GM12878 (cell line): Measurements from ENCODE around the gene NIPA2. TPM values are rescaled to one million over a fixed set of nuclear protein-coding genes. Genes with fewer than 3 reads are reported as not detected.

Source experiments
- ATAC-seq: fragments of 200-7000 bp; cut with Tn5 transposase; 3 replicates; pipeline ENCODE4 v1.9.1; 2020; ENCODE audit warnings: mild to moderate bottlenecking, moderate library complexity
- BruUV-seq: library from RNA; stranded (reverse); fragments of 400-500 nt; replicated peaks from 2 replicates; lab custom pipeline; 2021; lab: Mats Ljungman, UMichigan
- CTCF ChIA-PET: fragments of 300-600 bp; sonication (Branson Sonifier 250); formaldehyde crosslinking; extraction: SDS; loops from one replicate; lab custom pipeline; 2021; ENCODE audit warnings: inconsistent platforms; lab: Yijun Ruan, JAX
- POLR2A ChIA-PET: fragments of 350-600 bp; formaldehyde crosslinking; extraction: SDS; loops from one replicate; lab custom pipeline; 2021; ENCODE audit warnings: inconsistent platforms; lab: Charles Lee
- RAD21 ChIA-PET: fragments of 300-600 bp; sonication (Branson Sonifier 250); formaldehyde crosslinking; loops from one replicate; lab custom pipeline; 2023; ENCODE audit warnings: antibody characterized with exemption; ENCODE audit not compliant: unreplicated experiment; lab: Charles Lee
- SMC1A ChIA-PET: fragments of 300-600 bp; sonication (Branson Sonifier 250); formaldehyde crosslinking; loops from one replicate; lab custom pipeline; 2023; ENCODE audit not compliant: unreplicated experiment, uncharacterized antibody; lab: Charles Lee
- DNase-seq: peaks from one replicate; pipeline ENCODE4 v3.0.0-alpha.2; 2011; ENCODE audit warnings: low read depth, low spot score
- FAIRE-seq: peaks from 3 replicates; lab custom pipeline; 2011; peaks lifted over from hg19 to GRCh38; lab: Jason Lieb, UNC
- H2AFZ ChIP-seq: 2 replicates; pipeline ENCODE4 v1.6.0; 2011; ENCODE audit warnings: low read depth, low read length, control low read depth; ENCODE audit not compliant: control insufficient read depth
- H3K27ac ChIP-seq: 2 replicates; pipeline ENCODE4 v1.5.1; 2011; ENCODE audit warnings: control low read depth; ENCODE audit not compliant: control insufficient read depth, insufficient read depth
- H3K27me3 ChIP-seq, 2 experiments: replicated peaks in 1 of 2; 2 replicates each; pipeline versions ENCODE4 v1.6.0 to v1.6.1; 2011; ENCODE audit warnings: low read length in 1 of 2; ENCODE audit not compliant: control insufficient read depth in 2 of 2, insufficient read depth in 2 of 2
- H3K36me3 ChIP-seq, 2 experiments: 2 replicates each; pipeline ENCODE4 v1.5.1; 2011; ENCODE audit warnings: low read length in 1 of 2; ENCODE audit not compliant: control insufficient read depth in 2 of 2, insufficient read depth in 2 of 2
- H3K4me1 ChIP-seq: 2 replicates; pipeline ENCODE4 v1.6.1; 2011; ENCODE audit warnings: mild to moderate bottlenecking, low read length, moderate library complexity, mixed read lengths; ENCODE audit not compliant: control insufficient read depth, insufficient read depth
- H3K4me2 ChIP-seq: 2 replicates; pipeline ENCODE4 v1.6.0; 2011; ENCODE audit warnings: control low read depth; ENCODE audit not compliant: control insufficient read depth, insufficient read depth
- H3K4me3 ChIP-seq: fragments of 200-600 bp; sonication (generic); 2 replicates; pipeline ENCODE4 v1.5.1; 2016
- H3K79me2 ChIP-seq: 2 replicates; pipeline ENCODE4 v1.6.0; 2011; ENCODE audit warnings: low read length; ENCODE audit not compliant: control insufficient read depth, insufficient read depth
- H3K9ac ChIP-seq: 2 replicates; pipeline ENCODE4 v1.8.0; 2011; ENCODE audit warnings: low read length, control low read depth, mixed read lengths; ENCODE audit not compliant: control insufficient read depth, insufficient read depth
- H3K9me3 ChIP-seq: replicated peaks from 3 replicates; pipeline ENCODE4 v1.5.1; 2011; ENCODE audit warnings: mild to moderate bottlenecking, low read length; ENCODE audit not compliant: control insufficient read depth, insufficient read depth
- H4K20me1 ChIP-seq: 2 replicates; pipeline ENCODE4 v1.6.0; 2011; ENCODE audit not compliant: control insufficient read depth, insufficient read depth
- ASH2L ChIP-seq: fragments of 300-600, 200-600 bp; sonication (generic); IDR thresholded peaks from 2 replicates; pipeline ENCODE4 v1.6.1; 2017; ENCODE audit warnings: low read depth, mild to moderate bottlenecking, borderline replicate concordance
- CREM ChIP-seq: IDR thresholded peaks from 2 replicates; pipeline ENCODE4 v1.6.1; 2014; ENCODE audit warnings: antibody characterized with exemption, low read depth
- GATAD2B ChIP-seq: fragments of 450-650 bp; conservative IDR thresholded peaks from 2 replicates; pipeline ENCODE4 v1.6.1; 2017; ENCODE audit warnings: low read depth, mild to moderate bottlenecking, moderate library complexity
- HDGF ChIP-seq: fragments of 450-650 bp; IDR thresholded peaks from 2 replicates; pipeline ENCODE4 v1.6.1; 2016; ENCODE audit warnings: antibody characterized with exemption
- NFYA ChIP-seq: IDR thresholded peaks from 2 replicates; pipeline ENCODE4 v1.6.1; 2011; ENCODE audit warnings: low read depth, mild to moderate bottlenecking, low read length, improper control_type of control experiment, borderline replicate concordance
- RUNX3 ChIP-seq: IDR thresholded peaks from 2 replicates; pipeline ENCODE4 v1.6.1; 2012; ENCODE audit warnings: low read length, inconsistent platforms
- YBX1 ChIP-seq: fragments of 450-650 bp; IDR thresholded peaks from 2 replicates; pipeline ENCODE4 v1.6.1; 2016; ENCODE audit warnings: antibody characterized with exemption
- ZBED1 ChIP-seq: IDR thresholded peaks from 2 replicates; pipeline ENCODE4 v1.6.1; 2016; ENCODE audit warnings: borderline replicate concordance
- WGBS: methylation state at CpG from one replicate; pipeline ENCODE4 v1.1.6; 2016; ENCODE audit warnings: low lambda C conversion rate; ENCODE audit not compliant: insufficient replicate concordance, insufficient coverage; ENCODE audit errors: missing lambda C conversion rate; 5-methylcytosine and 5-hydroxymethylcytosine counted together
- in situ Hi-C: fragments of 300-500 bp; cut with MboI; formaldehyde crosslinking; loops from 9 replicates; pipeline ENCODE4 v1.14.3; 2018; ENCODE audit warnings: mixed read lengths
- intact Hi-C: fragments of 100-400 bp; cut with micrococcal nuclease; formaldehyde crosslinking; loops from one replicate; pipeline ENCODE4 v1.14.2; 2022; ENCODE audit not compliant: unreplicated experiment
- polyA plus RNA-seq, 11 experiments: library from polyadenylated mRNA; depleted of rRNA in 4 of 11; unstranded in 6 of 11; stranded (reverse) in 5 of 11; fragments of >200 nt; fragmentation: Nextera tagmentation in 4 of 11; fragmentation: Illumina TruSeq in 1 of 11; extraction: Ambion mirVana in 4 of 11; extraction: Trizol in 1 of 11; gene quantifications; 1 replicate in 1 of 11; 2 replicates in 10 of 11; pipeline versions ENCODE4 v1.2.1 to v1.2.3, GENCODE V29; 2011 to 2016; ENCODE audit warnings: inconsistent platforms in 2 of 11, missing spikeins in 2 of 11, low read depth in 1 of 11
- total RNA-seq, 4 experiments: library from RNA; depleted of rRNA in 3 of 4; stranded (reverse); fragments of >200 nt in 3 of 4; fragmentation: Illumina TruSeq in 1 of 4; extraction: Trizol in 1 of 4; gene quantifications; 2 replicates each; pipeline versions ENCODE4 v1.2.1 to v1.2.3, GENCODE V29; 2013 to 2021
- TF ChIP-seq, protein P1 (sequence below): fragments of 150-350 bp; IDR thresholded peaks from 2 replicates; pipeline ENCODE4 v1.6.1; 2016; ENCODE audit warnings: low read depth, low read length
- TF ChIP-seq, protein P2 (sequence below): fragments of 450-650 bp; IDR thresholded peaks from 2 replicates; pipeline ENCODE4 v1.6.1; 2016; ENCODE audit warnings: mild to moderate bottlenecking
- TF ChIP-seq, protein P3 (sequence below): fragments of 450-650 bp; IDR thresholded peaks from 2 replicates; pipeline ENCODE4 v1.6.1; 2017; ENCODE audit warnings: mild to moderate bottlenecking, moderate library complexity

NIPA2 gene
- total and polyA plus RNA-seq, 10 of the 15 experiments (the other 5 are each of a cell fraction or from before 2014, with no cell fraction given): 24.4 to 159 (median 96.5) TPM

DNA sequence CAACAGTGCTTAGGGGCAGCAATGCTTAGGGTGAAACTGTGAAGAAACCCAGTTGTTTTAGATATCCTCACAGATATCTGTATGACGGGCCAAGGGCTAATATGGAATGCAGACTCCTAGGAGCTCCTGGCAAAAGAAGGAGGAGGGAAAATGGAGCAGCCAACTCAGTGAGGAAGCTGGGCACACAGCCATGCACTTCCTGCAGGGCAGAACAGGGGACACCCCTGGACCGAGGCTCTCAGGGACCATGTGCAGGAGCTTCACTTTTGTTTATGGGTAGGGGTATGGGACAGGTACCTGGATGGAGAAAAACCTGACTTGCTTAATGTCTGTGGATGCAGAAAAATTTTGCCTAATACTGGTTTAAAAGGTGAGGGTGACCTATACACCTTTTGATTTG, 31.8 kb upstream of the NIPA2 start:
- Histone ChIP-seq H3K79me2 (peaks cover 45% of the 10 kb centered on the region), H3K4me3 (no peak overlapping the region), H3K27ac (no peak overlapping the region), H3K36me3 (peaks cover 6 to 7% of the 10 kb centered on the region in 2 experiments; a peak in 3 of 4 replicates), H3K27me3 (no peaks in the 10 kb centered on the region), H3K4me1 (peaks cover 31% of the 10 kb centered on the region), H4K20me1 (no peaks in the 10 kb centered on the region), H3K9me3 (no peaks in the 10 kb centered on the region), H3K4me2 (no peak overlapping the region), H3K9ac (no peak overlapping the region), H2AFZ (no peak overlapping the region)
- FAIRE-seq (no peak), DNase-seq (no peak), ATAC-seq (no peak)
- ChIA-PET SMC1A (interaction anchor here (1.2 to 1.5 kb wide), 2 partner anchors 16 to 34 kb away, joined by 3 to 4 read pairs; no protein-coding TSS in a partner anchor), POLR2A (interaction anchor here (1.6 kb wide), 1 partner anchor 31 kb away, joined by 5 read pairs; no protein-coding TSS in a partner anchor), RAD21 (interaction anchor here (0.5 to 0.7 kb wide), 2 partner anchors 9 to 10 kb away, joined by 3 to 5 read pairs; no protein-coding TSS in a partner anchor), CTCF (interaction anchor here (1.1 kb wide), 1 partner anchor 34 kb away, joined by 3 read pairs; no protein-coding TSS in a partner anchor)
- in situ Hi-C loops (no loop called here), intact Hi-C loops (no loop called here)
- TF ChIP-seq YBX1 (no peak), NFYA (no peak), CREM (no peak), HDGF (no peak), ASH2L (no peak), RUNX3 (no peak), ZBED1 (no peak), GATAD2B (no peak)
- TF ChIP-seq, protein P1, sequence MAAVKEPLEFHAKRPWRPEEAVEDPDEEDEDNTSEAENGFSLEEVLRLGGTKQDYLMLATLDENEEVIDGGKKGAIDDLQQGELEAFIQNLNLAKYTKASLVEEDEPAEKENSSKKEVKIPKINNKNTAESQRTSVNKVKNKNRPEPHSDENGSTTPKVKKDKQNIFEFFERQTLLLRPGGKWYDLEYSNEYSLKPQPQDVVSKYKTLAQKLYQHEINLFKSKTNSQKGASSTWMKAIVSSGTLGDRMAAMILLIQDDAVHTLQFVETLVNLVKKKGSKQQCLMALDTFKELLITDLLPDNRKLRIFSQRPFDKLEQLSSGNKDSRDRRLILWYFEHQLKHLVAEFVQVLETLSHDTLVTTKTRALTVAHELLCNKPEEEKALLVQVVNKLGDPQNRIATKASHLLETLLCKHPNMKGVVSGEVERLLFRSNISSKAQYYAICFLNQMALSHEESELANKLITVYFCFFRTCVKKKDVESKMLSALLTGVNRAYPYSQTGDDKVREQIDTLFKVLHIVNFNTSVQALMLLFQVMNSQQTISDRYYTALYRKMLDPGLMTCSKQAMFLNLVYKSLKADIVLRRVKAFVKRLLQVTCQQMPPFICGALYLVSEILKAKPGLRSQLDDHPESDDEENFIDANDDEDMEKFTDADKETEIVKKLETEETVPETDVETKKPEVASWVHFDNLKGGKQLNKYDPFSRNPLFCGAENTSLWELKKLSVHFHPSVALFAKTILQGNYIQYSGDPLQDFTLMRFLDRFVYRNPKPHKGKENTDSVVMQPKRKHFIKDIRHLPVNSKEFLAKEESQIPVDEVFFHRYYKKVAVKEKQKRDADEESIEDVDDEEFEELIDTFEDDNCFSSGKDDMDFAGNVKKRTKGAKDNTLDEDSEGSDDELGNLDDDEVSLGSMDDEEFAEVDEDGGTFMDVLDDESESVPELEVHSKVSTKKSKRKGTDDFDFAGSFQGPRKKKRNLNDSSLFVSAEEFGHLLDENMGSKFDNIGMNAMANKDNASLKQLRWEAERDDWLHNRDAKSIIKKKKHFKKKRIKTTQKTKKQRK: no peak
- TF ChIP-seq, protein P2, sequence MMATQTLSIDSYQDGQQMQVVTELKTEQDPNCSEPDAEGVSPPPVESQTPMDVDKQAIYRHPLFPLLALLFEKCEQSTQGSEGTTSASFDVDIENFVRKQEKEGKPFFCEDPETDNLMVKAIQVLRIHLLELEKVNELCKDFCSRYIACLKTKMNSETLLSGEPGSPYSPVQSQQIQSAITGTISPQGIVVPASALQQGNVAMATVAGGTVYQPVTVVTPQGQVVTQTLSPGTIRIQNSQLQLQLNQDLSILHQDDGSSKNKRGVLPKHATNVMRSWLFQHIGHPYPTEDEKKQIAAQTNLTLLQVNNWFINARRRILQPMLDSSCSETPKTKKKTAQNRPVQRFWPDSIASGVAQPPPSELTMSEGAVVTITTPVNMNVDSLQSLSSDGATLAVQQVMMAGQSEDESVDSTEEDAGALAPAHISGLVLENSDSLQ: no peak
- TF ChIP-seq, protein P3, sequence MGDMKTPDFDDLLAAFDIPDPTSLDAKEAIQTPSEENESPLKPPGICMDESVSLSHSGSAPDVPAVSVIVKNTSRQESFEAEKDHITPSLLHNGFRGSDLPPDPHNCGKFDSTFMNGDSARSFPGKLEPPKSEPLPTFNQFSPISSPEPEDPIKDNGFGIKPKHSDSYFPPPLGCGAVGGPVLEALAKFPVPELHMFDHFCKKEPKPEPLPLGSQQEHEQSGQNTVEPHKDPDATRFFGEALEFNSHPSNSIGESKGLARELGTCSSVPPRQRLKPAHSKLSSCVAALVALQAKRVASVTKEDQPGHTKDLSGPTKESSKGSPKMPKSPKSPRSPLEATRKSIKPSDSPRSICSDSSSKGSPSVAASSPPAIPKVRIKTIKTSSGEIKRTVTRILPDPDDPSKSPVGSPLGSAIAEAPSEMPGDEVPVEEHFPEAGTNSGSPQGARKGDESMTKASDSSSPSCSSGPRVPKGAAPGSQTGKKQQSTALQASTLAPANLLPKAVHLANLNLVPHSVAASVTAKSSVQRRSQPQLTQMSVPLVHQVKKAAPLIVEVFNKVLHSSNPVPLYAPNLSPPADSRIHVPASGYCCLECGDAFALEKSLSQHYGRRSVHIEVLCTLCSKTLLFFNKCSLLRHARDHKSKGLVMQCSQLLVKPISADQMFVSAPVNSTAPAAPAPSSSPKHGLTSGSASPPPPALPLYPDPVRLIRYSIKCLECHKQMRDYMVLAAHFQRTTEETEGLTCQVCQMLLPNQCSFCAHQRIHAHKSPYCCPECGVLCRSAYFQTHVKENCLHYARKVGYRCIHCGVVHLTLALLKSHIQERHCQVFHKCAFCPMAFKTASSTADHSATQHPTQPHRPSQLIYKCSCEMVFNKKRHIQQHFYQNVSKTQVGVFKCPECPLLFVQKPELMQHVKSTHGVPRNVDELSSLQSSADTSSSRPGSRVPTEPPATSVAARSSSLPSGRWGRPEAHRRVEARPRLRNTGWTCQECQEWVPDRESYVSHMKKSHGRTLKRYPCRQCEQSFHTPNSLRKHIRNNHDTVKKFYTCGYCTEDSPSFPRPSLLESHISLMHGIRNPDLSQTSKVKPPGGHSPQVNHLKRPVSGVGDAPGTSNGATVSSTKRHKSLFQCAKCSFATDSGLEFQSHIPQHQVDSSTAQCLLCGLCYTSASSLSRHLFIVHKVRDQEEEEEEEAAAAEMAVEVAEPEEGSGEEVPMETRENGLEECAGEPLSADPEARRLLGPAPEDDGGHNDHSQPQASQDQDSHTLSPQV: no peak
- no TSS peak for BruUV-seq
- 42% methylated on average over 2 of the region's 2 CpGs for WGBS
